DND-41 (cell line): Measurements from ENCODE around the gene SEC22A.

ENCODE experiments used
- ATAC-seq: fragments of 200-7000 bp; cut with Tn5 transposase; 3 replicates; pipeline ENCODE4 v1.9.1; 2021; ENCODE audit warnings: low read depth; ENCODE audit not compliant: insufficient read depth
- DNase-seq: peaks from one replicate; pipeline ENCODE4 v3.0.0-alpha.2; 2020
- H2AFZ ChIP-seq: 2 replicates; pipeline ENCODE4 v1.6.0; 2012; ENCODE audit warnings: low read depth, low read length
- H3K27ac ChIP-seq: 2 replicates; pipeline ENCODE4 v1.5.1; 2012; ENCODE audit warnings: low read length, inconsistent platforms
- H3K27me3 ChIP-seq: fragments of 200-600 bp; sonication (generic); 2 replicates; pipeline ENCODE4 v1.6.0; 2012; ENCODE audit warnings: low read length, mild to moderate bottlenecking, inconsistent platforms; ENCODE audit not compliant: insufficient read depth, poor library complexity
- H3K36me3 ChIP-seq: 2 replicates; pipeline ENCODE4 v1.5.1; 2012; ENCODE audit warnings: low read length, inconsistent platforms; ENCODE audit not compliant: insufficient read depth
- H3K4me1 ChIP-seq: 2 replicates; pipeline ENCODE4 v1.5.1; 2012; ENCODE audit warnings: mild to moderate bottlenecking, low read length; ENCODE audit not compliant: insufficient read depth
- H3K4me2 ChIP-seq: 2 replicates; pipeline ENCODE4 v1.6.0; 2012; ENCODE audit warnings: mild to moderate bottlenecking, moderate library complexity, low read length, inconsistent platforms; ENCODE audit not compliant: insufficient read depth
- H3K4me3 ChIP-seq, 2 experiments: fragments of 200-600 bp in 1 of 2; shearing (Covaris generic) in 1 of 2; 2 replicates each; pipeline ENCODE4 v1.5.1; 2012 to 2016; ENCODE audit warnings: inconsistent platforms in 2 of 2, low read length in 2 of 2, mild to moderate bottlenecking in 2 of 2, low read depth in 1 of 2, moderate library complexity in 1 of 2
- H3K79me2 ChIP-seq: 2 replicates; pipeline ENCODE4 v1.6.0; 2012; ENCODE audit warnings: low read length, inconsistent platforms; ENCODE audit not compliant: insufficient read depth
- H3K9ac ChIP-seq: 2 replicates; pipeline ENCODE4 v1.6.0; 2012; ENCODE audit warnings: low read depth, mild to moderate bottlenecking, inconsistent platforms, low read length, moderate library complexity
- H3K9me3 ChIP-seq: 2 replicates; pipeline ENCODE4 v1.5.1; 2012; ENCODE audit warnings: low read length, moderate library complexity, mild to moderate bottlenecking, inconsistent platforms; ENCODE audit not compliant: insufficient read depth, severe bottlenecking
- H4K20me1 ChIP-seq: 2 replicates; pipeline ENCODE4 v1.6.0; 2012; ENCODE audit warnings: low read length; ENCODE audit not compliant: insufficient read depth
- EZH2 ChIP-seq: IDR thresholded peaks from 3 replicates; pipeline ENCODE4 v1.6.1; 2012; ENCODE audit warnings: borderline replicate concordance, low read depth, mild to moderate bottlenecking, moderate library complexity, low read length, inconsistent platforms; ENCODE audit not compliant: severe bottlenecking
- TF ChIP-seq, protein P1 (sequence below): IDR thresholded peaks from 2 replicates; pipeline ENCODE4 v1.5.1; 2012; ENCODE audit warnings: borderline replicate concordance, low read length, moderate library complexity, mild to moderate bottlenecking; ENCODE audit not compliant: poor library complexity, severe bottlenecking; ENCODE audit errors: extremely low read depth

SEC22A gene

GRCh38 chr3:123188058-123188457 is 13.7 kb upstream of the SEC22A start:
- no peaks in the 10 kb centered on the region for H3K36me3 ChIP-seq
- no peak overlapping the region for H3K4me2 ChIP-seq
- no peak overlapping the region for H3K27ac ChIP-seq
- H2AFZ ChIP-seq: no peak overlapping the region
- H3K9ac ChIP-seq: no peak overlapping the region
- TF ChIP-seq, protein P1, sequence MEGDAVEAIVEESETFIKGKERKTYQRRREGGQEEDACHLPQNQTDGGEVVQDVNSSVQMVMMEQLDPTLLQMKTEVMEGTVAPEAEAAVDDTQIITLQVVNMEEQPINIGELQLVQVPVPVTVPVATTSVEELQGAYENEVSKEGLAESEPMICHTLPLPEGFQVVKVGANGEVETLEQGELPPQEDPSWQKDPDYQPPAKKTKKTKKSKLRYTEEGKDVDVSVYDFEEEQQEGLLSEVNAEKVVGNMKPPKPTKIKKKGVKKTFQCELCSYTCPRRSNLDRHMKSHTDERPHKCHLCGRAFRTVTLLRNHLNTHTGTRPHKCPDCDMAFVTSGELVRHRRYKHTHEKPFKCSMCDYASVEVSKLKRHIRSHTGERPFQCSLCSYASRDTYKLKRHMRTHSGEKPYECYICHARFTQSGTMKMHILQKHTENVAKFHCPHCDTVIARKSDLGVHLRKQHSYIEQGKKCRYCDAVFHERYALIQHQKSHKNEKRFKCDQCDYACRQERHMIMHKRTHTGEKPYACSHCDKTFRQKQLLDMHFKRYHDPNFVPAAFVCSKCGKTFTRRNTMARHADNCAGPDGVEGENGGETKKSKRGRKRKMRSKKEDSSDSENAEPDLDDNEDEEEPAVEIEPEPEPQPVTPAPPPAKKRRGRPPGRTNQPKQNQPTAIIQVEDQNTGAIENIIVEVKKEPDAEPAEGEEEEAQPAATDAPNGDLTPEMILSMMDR: no peak
- TF ChIP-seq EZH2: no peak
- H4K20me1 ChIP-seq: no peaks in the 10 kb centered on the region
- no peaks in the 10 kb centered on the region for H3K79me2 ChIP-seq
- no peaks in the 10 kb centered on the region for H3K27me3 ChIP-seq
- H3K4me1 ChIP-seq: no peaks in the 10 kb centered on the region
- no peak for DNase-seq
- no peak overlapping the region for H3K4me3 ChIP-seq
- H3K9me3 ChIP-seq: no peaks in the 10 kb centered on the region
- no peak for ATAC-seq

DNA sequence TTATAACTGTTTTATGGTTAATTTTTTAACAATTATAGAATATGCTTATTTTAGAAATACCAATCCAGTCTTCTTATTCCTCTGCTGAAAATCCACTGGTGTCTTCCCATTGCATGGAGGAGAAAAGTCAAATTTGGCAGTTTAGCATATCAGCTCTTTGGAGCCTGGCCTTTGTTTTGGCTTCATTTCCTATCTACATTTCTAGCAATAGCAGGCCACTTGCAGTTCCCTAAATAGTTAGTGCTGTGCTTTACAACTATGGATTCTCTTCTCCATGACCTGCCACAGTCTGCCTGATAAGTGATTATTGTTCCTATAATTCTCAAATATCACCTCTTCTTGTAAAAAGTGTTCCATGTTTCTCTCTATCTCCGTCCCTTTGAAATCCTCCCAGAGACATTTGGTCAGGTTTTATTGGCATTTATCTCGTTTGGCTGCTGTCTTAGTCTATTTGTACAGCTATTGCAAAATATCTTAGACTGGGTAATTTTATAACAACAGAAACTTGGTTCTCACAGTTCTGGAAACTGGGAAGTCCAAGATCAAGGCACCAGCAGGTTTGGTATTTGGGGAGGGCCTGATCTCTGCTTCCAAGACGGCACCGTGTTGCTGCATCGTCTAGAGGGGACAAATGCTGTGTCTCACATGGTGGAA is 8.2 kb upstream of the SEC22A start:
- Histone ChIP-seq H3K27me3 (no peaks in the 10 kb centered on the region), H3K4me2 (no peak overlapping the region), H3K36me3 (no peaks in the 10 kb centered on the region), H3K27ac (no peak overlapping the region), H3K79me2 (no peaks in the 10 kb centered on the region), H3K4me3 (no peak overlapping the region), H3K4me1 (no peaks in the 10 kb centered on the region), H4K20me1 (no peaks in the 10 kb centered on the region), H2AFZ (no peak overlapping the region), H3K9ac (no peak overlapping the region), H3K9me3 (no peaks in the 10 kb centered on the region)
- DNase-seq (no peak), ATAC-seq (no peak)
- TF ChIP-seq EZH2: no peak
- TF ChIP-seq, protein P1: no peak

DNA sequence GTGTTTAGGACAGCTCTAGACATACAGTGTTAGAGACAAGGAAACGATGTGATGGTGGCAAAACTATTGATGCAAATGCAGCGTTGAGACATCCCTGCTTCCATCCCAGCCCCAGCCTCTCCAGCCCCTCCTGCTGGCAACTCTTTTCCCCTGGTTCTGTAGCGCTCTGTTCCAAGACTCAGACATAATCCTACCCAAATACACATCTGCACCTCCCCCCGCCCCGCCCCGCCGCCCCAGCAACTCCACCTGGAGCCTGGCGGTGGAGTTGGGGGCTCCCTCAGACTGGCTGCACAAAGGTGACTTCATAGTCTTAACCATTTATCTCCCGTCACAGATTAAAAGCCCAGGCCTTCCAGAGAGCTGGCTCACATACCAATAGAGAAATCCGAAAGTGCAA is 7.2 kb upstream of the SEC22A start:
- Histone ChIP-seq H3K27ac (no peak overlapping the region), H3K79me2 (no peaks in the 10 kb centered on the region), H3K4me2 (no peak overlapping the region), H3K36me3 (no peaks in the 10 kb centered on the region), H3K9ac (no peak overlapping the region), H3K4me3 (no peak overlapping the region), H3K27me3 (no peaks in the 10 kb centered on the region), H3K9me3 (no peaks in the 10 kb centered on the region), H3K4me1 (no peaks in the 10 kb centered on the region), H4K20me1 (no peaks in the 10 kb centered on the region), H2AFZ (no peak overlapping the region)
- ATAC-seq: peak; percentile 33; the same call in 1 of the 3 replicates
- TF ChIP-seq, protein P1: no peak
- no peak for TF ChIP-seq EZH2
- DNase-seq: no peak
